GM18526 (cell line): ENCODE data around the gene ZBTB17.

Experiments
- POLR2A ChIP-seq: IDR thresholded peaks from 3 replicates; pipeline ENCODE4 v1.6.1; 2011; ENCODE audit not compliant: insufficient read length; ENCODE audit errors: extremely low read depth

Gene ZBTB17

GRCh38 chr1:15975805-15976680, at the start of gene ZBTB17:
Gene ZBTB17, minus strand, starts transcription at chr1:15976101. Its CDS starts 27,606 bp downstream, at chr1:15948495.
- peak; percentile 45 for TF ChIP-seq POLR2A

GRCh38 chr1:16023050-16023653, 47.3 kb upstream of the ZBTB17 start:
- no peak for TF ChIP-seq POLR2A

- TF ChIP-seq POLR2A, result no peak
Measured at GRCh38 chr1:16022393-16022792, 46.5 kb upstream of the ZBTB17 start.

- TF ChIP-seq POLR2A, result no peak
Measured at GRCh38 chr1:16021681-16022080, 45.8 kb upstream of the ZBTB17 start, which contains the start of gene CLCNKA. Gene CLCNKA, plus strand, starts transcription at chr1:16022036. Its CDS starts 584 bp downstream, at chr1:16022620.

GRCh38 chr1:16020325-16020724, 44.4 kb upstream of the ZBTB17 start:
- no peak for TF ChIP-seq POLR2A

GRCh38 chr1:16019644-16020277, 43.9 kb upstream of the ZBTB17 start:
- TF ChIP-seq POLR2A, result no peak

GRCh38 chr1:16018749-16019643, 43.1 kb upstream of the ZBTB17 start:
- no peak for TF ChIP-seq POLR2A

- TF ChIP-seq POLR2A, result no peak
Measured at GRCh38 chr1:16018308-16018707, 42.4 kb upstream of the ZBTB17 start.

GRCh38 chr1:16017461-16018303, 41.8 kb upstream of the ZBTB17 start, which contains the start of gene HSPB7:
Gene HSPB7, minus strand, starts transcription at chr1:16018043. Its CDS starts 80 bp downstream, at chr1:16017963.
- TF ChIP-seq POLR2A, result no peak

- no peak for TF ChIP-seq POLR2A
Measured at GRCh38 chr1:16017076-16017460, 41.2 kb upstream of the ZBTB17 start.

- no peak for TF ChIP-seq POLR2A
Measured at GRCh38 chr1:16015960-16016901, 40.3 kb upstream of the ZBTB17 start.

- no peak for TF ChIP-seq POLR2A
Measured at GRCh38 chr1:16015491-16015890, 39.6 kb upstream of the ZBTB17 start.
